Uterus (tissue), 4 donors: Measurements from ENCODE around the gene PEAR1. TPM values are rescaled to one million over a fixed set of nuclear protein-coding genes. Genes with fewer than 3 reads are reported as not detected.
A peak's percentile ranks its signal among the peaks of the same experiment; 100 is the strongest.

Experiments used
- DNase-seq, 2 donors: peaks; one replicate each; pipeline ENCODE4 v3.0.0-alpha.2; 2019 to 2020
- H3K27ac ChIP-seq, 2 donors: fragments of 200-600 bp; sonication (generic); 1 replicate in 1 of 2; 2 replicates in 1 of 2; pipeline ENCODE4 v1.5.1; 2016 to 2018
- H3K27me3 ChIP-seq, 2 donors: fragments of 200-600 bp; sonication (generic); one replicate each; pipeline ENCODE4 v1.5.1; 2018 to 2019; ENCODE audit warnings: control low read depth in 1 of 2
- H3K36me3 ChIP-seq, 2 donors: fragments of 200-600 bp; sonication (generic); one replicate each; pipeline ENCODE4 v1.5.1; 2019; ENCODE audit warnings: control low read depth in 1 of 2
- H3K4me1 ChIP-seq, 2 donors: fragments of 200-600 bp; sonication (generic); one replicate each; pipeline ENCODE4 v1.5.1; 2018 to 2019; ENCODE audit warnings: control low read depth in 1 of 2
- H3K4me3 ChIP-seq, 2 donors: fragments of 200-600 bp; sonication (generic); 1 replicate in 1 of 2; 2 replicates in 1 of 2; pipeline ENCODE4 v1.5.1; 2018 to 2019; ENCODE audit warnings: mild to moderate bottlenecking in 1 of 2
- H3K9me3 ChIP-seq, 2 donors: fragments of 200-600 bp; sonication (generic); one replicate each; pipeline ENCODE4 v1.5.1; 2019; ENCODE audit warnings: control low read depth in 1 of 2
- POLR2A ChIP-seq, 2 donors: fragments of 450-650 bp; IDR thresholded peaks; one replicate each; pipeline ENCODE4 v1.6.1; 2016; ENCODE audit warnings: antibody characterized with exemption in 2 of 2, mild to moderate bottlenecking in 1 of 2, moderate library complexity in 1 of 2
- intact Hi-C: fragments of 100-400 bp; cut with DNase I; formaldehyde crosslinking; loops from one replicate; pipeline ENCODE4 v1.15.1; 2023; ENCODE audit warnings: low total_unique reads
- total RNA-seq, 4 donors: library from RNA; depleted of rRNA in 3 of 4; stranded (reverse); fragments of >200 nt in 3 of 4; gene quantifications; one replicate each; pipeline versions ENCODE4 v1.1.0 to v1.2.4, GENCODE V29; 2014 to 2023
- TF ChIP-seq, protein P1 (sequence below), 4 experiments: fragments of 200-600 bp in 2 of 4; fragments of 450-650 bp in 2 of 4; sonication (generic) in 2 of 4; IDR thresholded peaks; one replicate each; pipeline ENCODE4 v1.5.1; 2016 to 2019; ENCODE audit warnings: antibody characterized with exemption in 4 of 4, mild to moderate bottlenecking in 2 of 4, moderate library complexity in 1 of 4
- donor health status: DM: yes; HTN: yes; CAD: no.

PEAR1 gene, protein sequence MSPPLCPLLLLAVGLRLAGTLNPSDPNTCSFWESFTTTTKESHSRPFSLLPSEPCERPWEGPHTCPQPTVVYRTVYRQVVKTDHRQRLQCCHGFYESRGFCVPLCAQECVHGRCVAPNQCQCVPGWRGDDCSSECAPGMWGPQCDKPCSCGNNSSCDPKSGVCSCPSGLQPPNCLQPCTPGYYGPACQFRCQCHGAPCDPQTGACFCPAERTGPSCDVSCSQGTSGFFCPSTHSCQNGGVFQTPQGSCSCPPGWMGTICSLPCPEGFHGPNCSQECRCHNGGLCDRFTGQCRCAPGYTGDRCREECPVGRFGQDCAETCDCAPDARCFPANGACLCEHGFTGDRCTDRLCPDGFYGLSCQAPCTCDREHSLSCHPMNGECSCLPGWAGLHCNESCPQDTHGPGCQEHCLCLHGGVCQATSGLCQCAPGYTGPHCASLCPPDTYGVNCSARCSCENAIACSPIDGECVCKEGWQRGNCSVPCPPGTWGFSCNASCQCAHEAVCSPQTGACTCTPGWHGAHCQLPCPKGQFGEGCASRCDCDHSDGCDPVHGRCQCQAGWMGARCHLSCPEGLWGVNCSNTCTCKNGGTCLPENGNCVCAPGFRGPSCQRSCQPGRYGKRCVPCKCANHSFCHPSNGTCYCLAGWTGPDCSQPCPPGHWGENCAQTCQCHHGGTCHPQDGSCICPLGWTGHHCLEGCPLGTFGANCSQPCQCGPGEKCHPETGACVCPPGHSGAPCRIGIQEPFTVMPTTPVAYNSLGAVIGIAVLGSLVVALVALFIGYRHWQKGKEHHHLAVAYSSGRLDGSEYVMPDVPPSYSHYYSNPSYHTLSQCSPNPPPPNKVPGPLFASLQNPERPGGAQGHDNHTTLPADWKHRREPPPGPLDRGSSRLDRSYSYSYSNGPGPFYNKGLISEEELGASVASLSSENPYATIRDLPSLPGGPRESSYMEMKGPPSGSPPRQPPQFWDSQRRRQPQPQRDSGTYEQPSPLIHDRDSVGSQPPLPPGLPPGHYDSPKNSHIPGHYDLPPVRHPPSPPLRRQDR
- total RNA-seq = 10 to 100 TPM in 3 of 4 donors, 1 to 10 TPM in 1; 7.4 to 41.8 (median 17.9) TPM

DNA sequence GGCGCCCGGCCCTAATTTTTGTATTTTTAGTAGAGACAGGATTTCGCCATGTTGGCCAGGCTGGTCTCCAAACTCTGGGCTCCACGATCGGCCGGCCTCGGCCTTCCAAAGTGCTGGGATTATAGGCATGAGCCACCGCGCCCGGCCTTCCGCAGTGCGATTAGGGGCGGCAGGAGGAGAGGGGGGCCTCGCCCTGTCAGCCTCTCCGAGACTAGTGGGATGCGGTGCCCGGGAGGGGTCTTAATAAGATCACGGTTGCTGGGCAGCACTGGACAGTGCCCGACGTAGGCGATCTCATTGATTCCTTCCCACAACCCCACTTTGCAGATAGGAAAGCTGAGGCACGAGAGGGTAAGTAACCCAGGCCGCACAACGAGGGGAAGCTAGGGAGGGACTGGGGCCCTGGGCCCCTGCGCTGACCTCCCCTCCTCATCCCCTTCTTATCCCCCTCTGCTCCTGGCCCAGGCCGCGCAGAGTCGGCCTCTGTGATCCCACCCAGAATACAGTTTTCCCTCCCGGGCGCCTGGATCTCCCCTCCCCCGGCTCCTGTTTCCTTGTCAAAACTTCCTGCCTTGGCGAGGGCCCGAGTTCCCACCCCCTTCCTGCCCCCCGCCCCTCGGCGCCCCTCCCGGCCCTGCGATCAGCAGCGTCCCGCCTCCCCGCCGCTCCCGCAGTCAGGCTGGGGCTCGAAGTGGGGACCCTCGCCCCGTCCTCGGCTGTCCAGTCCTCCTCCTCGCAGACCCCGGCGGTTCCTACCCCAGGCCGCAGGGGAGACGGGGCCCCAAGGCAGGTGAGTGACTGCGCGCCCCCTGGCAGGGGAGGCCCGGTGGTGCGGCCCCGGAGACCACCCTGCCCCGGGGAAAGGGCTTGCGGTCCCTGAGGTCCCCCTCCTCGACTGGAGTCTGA lies at the start of gene PEAR1:
Gene PEAR1, plus strand, starts transcription at position 671 of the 906 bp plus-strand sequence. CDS start 10,209 bp downstream, outside the sequence.
- H3K4me1 ChIP-seq = peaks cover 0 to 12% of the 10 kb centered on the region in 2 donors
- intact Hi-C loops = no loop called here

GRCh38 chr1:156844102-156844501 lies 49.4 kb upstream of the PEAR1 start:
- Histone ChIP-seq H3K9me3 (no peaks in the 10 kb centered on the region), H3K36me3 (no peaks in the 10 kb centered on the region), H3K27ac (no peak overlapping the region), H3K27me3 (peaks cover 4 to 8% of the 10 kb centered on the region in 2 donors), H3K4me1 (no peaks in the 10 kb centered on the region), H3K4me3 (no peak overlapping the region)
- DNase-seq = no peak
- no peak for TF ChIP-seq POLR2A (IDR thresholded peaks at IDR 0.05)
- TF ChIP-seq, protein P1, sequence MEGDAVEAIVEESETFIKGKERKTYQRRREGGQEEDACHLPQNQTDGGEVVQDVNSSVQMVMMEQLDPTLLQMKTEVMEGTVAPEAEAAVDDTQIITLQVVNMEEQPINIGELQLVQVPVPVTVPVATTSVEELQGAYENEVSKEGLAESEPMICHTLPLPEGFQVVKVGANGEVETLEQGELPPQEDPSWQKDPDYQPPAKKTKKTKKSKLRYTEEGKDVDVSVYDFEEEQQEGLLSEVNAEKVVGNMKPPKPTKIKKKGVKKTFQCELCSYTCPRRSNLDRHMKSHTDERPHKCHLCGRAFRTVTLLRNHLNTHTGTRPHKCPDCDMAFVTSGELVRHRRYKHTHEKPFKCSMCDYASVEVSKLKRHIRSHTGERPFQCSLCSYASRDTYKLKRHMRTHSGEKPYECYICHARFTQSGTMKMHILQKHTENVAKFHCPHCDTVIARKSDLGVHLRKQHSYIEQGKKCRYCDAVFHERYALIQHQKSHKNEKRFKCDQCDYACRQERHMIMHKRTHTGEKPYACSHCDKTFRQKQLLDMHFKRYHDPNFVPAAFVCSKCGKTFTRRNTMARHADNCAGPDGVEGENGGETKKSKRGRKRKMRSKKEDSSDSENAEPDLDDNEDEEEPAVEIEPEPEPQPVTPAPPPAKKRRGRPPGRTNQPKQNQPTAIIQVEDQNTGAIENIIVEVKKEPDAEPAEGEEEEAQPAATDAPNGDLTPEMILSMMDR (IDR thresholded peaks at IDR 0.05) = no peak
- intact Hi-C loops = no loop called here

More for the DNA sequence above, at the start of gene PEAR1:
- TF ChIP-seq POLR2A (IDR thresholded peaks at IDR 0.05) = peak; percentile 38 to 53
- TF ChIP-seq, protein P1 (IDR thresholded peaks at IDR 0.05) = no peak
- H3K36me3 ChIP-seq = no peaks in the 10 kb centered on the region
- H3K27ac ChIP-seq = peak within 1 kb of the TSS; percentile 90 to 97
- H3K27me3 ChIP-seq = peaks cover 0 to 4% of the 10 kb centered on the region in 2 donors
- H3K4me3 ChIP-seq = peak within 1 kb of the TSS; percentile 43 to 53
- peak; percentile 70 to 72 for DNase-seq
- no peaks in the 10 kb centered on the region for H3K9me3 ChIP-seq

GRCh38 chr1:156844638-156845037 lies 48.9 kb upstream of the PEAR1 start:
- TF ChIP-seq, protein P1 (IDR thresholded peaks at IDR 0.05) = no peak
- TF ChIP-seq POLR2A (IDR thresholded peaks at IDR 0.05) = no peak
- intact Hi-C loops = no loop called here
- H3K4me3 ChIP-seq = no peak overlapping the region
- H3K9me3 ChIP-seq = no peaks in the 10 kb centered on the region
- no peaks in the 10 kb centered on the region for H3K36me3 ChIP-seq
- no peak overlapping the region for H3K27ac ChIP-seq
- no peaks in the 10 kb centered on the region for H3K4me1 ChIP-seq
- DNase-seq = no peak
- peaks cover 4 to 8% of the 10 kb centered on the region in 2 donors for H3K27me3 ChIP-seq

DNA sequence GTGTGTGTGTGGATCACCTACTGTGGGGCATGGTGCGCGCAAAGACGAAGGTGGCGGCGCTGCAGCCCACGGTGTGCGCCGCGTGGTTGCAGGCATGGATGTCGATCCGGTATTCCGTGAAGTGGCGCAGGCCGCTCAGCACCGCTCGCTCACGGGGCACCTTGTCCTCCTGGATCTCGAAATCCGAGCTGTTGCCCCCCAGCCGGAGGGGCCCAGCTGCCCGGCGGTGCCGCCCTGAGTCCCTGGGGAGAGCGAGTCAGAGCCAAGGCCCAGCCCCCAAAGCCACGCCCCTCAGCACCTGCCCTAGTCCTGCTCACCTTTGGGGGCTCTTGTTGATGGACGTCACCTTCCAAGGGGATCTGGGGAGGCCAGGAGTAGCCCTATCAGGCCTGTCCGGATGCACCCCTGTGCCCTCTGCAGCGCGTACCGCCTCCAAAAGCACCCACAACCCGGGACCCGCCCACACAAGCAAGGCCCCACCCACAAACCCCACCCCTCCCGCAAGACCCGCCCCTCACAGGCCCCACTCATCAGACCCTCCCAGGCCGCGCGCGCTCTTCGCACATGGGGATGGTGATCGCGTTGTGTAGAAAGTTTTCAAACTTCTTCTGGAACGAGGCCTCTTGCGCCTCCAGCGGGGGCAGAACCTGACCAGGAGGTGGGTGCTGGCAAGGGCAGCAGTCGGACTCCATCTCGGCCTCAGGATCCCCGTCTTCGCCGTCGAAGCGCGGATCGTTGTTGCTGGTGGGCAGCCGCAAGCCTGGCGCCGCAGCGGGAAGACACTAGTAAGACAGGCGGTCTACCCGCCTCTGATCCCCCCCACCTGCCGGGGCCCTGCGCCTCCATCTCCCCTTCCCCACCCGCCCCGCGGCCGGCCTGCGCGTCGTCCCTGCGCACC lies 48.2 kb upstream of the PEAR1 start:
- Histone ChIP-seq H3K4me1 (no peaks in the 10 kb centered on the region), H3K9me3 (no peaks in the 10 kb centered on the region), H3K4me3 (no peak overlapping the region), H3K36me3 (no peaks in the 10 kb centered on the region), H3K27me3 (peaks cover 4 to 8% of the 10 kb centered on the region in 2 donors), H3K27ac (no peak overlapping the region)
- DNase-seq = no peak
- TF ChIP-seq, protein P1 (IDR thresholded peaks at IDR 0.05) = no peak
- no peak for TF ChIP-seq POLR2A (IDR thresholded peaks at IDR 0.05)
- intact Hi-C loops = no loop called here
